Measurements from ENCODE around the gene VARS1. TPM values are rescaled to one million over a fixed set of nuclear protein-coding genes. Genes with fewer than 3 reads are reported as not detected.
"Not testable (repeated sequence)": the region's sequence is repeated elsewhere in the genome, so short reads cannot be mapped to it uniquely, and the experiment has no call there.

Gene VARS1
- 39.7 and 43.2 TPM in 2 replicates for polyA plus RNA-seq (2013)

- DNase-seq, result peak; percentile 94 to 95
- H3K27me3 ChIP-seq (ENCODE audit: insufficient read depth, low read length), result no peaks in the 10 kb centered on the region
- peak within 1 kb of the TSS; percentile 99 for H2BK5ac ChIP-seq (ENCODE audit: low read depth, low read length, poor library complexity)
- peak within 1 kb of the TSS; percentile 99 for H4K91ac ChIP-seq (ENCODE audit: low read depth, low read length)
- peak within 1 kb of the TSS; percentile 93 for H3K4ac ChIP-seq (ENCODE audit: low read depth, low read length)
- H3K4me1 ChIP-seq (ENCODE audit: control insufficient read depth in 1 of 2, insufficient read depth in 2 of 2, low read length in 2 of 2), result peaks cover 5 to 9% of the 10 kb centered on the region in 2 experiments
- no peak within 1 kb of the TSS for H3K23ac ChIP-seq (ENCODE audit: low read length)
- H3K79me2 ChIP-seq (ENCODE audit: control insufficient read depth, insufficient read depth, low read length, poor library complexity), result peaks cover 13% of the 10 kb centered on the region
- peak within 1 kb of the TSS; percentile 97 for H3K4me2 ChIP-seq (ENCODE audit: low read length)
- H3K9ac ChIP-seq (ENCODE audit: low read length), result peak within 1 kb of the TSS; percentile 91
- peak within 1 kb of the TSS; percentile 98 for H3K18ac ChIP-seq (ENCODE audit: low read length)
- no peaks in the 10 kb centered on the region for H3K9me3 ChIP-seq (ENCODE audit: insufficient read depth, low read depth, low read length)
- peaks cover 16 to 19% of the 10 kb centered on the region in 2 experiments for H3K36me3 ChIP-seq (ENCODE audit: control insufficient read depth in 1 of 2, insufficient read depth in 2 of 2, low read length in 2 of 2)
- H4K12ac ChIP-seq (ENCODE audit: low read depth, low read length), result peak within 1 kb of the TSS; percentile 90
- H3K27ac ChIP-seq (ENCODE audit: low read depth, low read length), result peak within 1 kb of the TSS; percentile 96
- no peak within 1 kb of the TSS for H2BK12ac ChIP-seq (ENCODE audit: low read length)
- peaks cover 12% of the 10 kb centered on the region for H3K79me1 ChIP-seq (ENCODE audit: low read length)
- peak within 1 kb of the TSS; percentile 99 for H3K14ac ChIP-seq (ENCODE audit: low read length)
- H3K4me3 ChIP-seq (ENCODE audit: low read depth, low read length), result peak within 1 kb of the TSS; percentile 85
- H2AK5ac ChIP-seq (ENCODE audit: low read length), result peak within 1 kb of the TSS; percentile 75
- H2BK120ac ChIP-seq (ENCODE audit: insufficient read depth, low read length, poor library complexity), result peak within 1 kb of the TSS; percentile 97
- peak within 1 kb of the TSS; percentile 98 for H2AFZ ChIP-seq (ENCODE audit: insufficient read depth, low read length, poor library complexity)
- peak within 1 kb of the TSS; percentile 98 for H4K8ac ChIP-seq (ENCODE audit: low read depth, low read length)
- no CpG with 5 or more reads among the region's 75 CpGs for WGBS (ENCODE audit: extremely low coverage, insufficient coverage, insufficient read length)
These were observed at the start of gene VARS1 for GRCh38 chr6:31795616-31796298. Gene VARS1 (minus strand): TSS chr6:31795752. CDS start chr6:31795217, 535 bp downstream.

GRCh38 chr6:31844507-31844906 is 49.0 kb upstream of the VARS1 start:
- Histone ChIP-seq H3K9ac (ENCODE audit: low read length) (no peak overlapping the region), H3K18ac (ENCODE audit: low read length) (no peak overlapping the region), H4K12ac (ENCODE audit: low read depth, low read length) (no peak overlapping the region), H3K14ac (ENCODE audit: low read length) (no peak overlapping the region), H2AFZ (ENCODE audit: insufficient read depth, low read length, poor library complexity) (no peak overlapping the region), H4K91ac (ENCODE audit: low read depth, low read length) (no peak overlapping the region), H3K36me3 (ENCODE audit: control insufficient read depth in 1 of 2, insufficient read depth in 2 of 2, low read length in 2 of 2) (peaks cover 19 to 21% of the 10 kb centered on the region in 2 experiments), H3K23ac (ENCODE audit: low read length) (no peak overlapping the region), H3K4me1 (ENCODE audit: control insufficient read depth in 1 of 2, insufficient read depth in 2 of 2, low read length in 2 of 2) (peaks cover 0 to 2% of the 10 kb centered on the region in 2 experiments), H3K27ac (ENCODE audit: low read depth, low read length) (no peak overlapping the region), H3K4me3 (ENCODE audit: low read depth, low read length) (no peak overlapping the region), H2BK120ac (ENCODE audit: insufficient read depth, low read length, poor library complexity) (no peak overlapping the region), H2BK5ac (ENCODE audit: low read depth, low read length, poor library complexity) (no peak overlapping the region), H2BK12ac (ENCODE audit: low read length) (no peak overlapping the region), H3K79me2 (ENCODE audit: control insufficient read depth, insufficient read depth, low read length, poor library complexity) (no peaks in the 10 kb centered on the region), H3K79me1 (ENCODE audit: low read length) (no peaks in the 10 kb centered on the region), H3K4me2 (ENCODE audit: low read length) (no peak overlapping the region), H3K4ac (ENCODE audit: low read depth, low read length) (no peak overlapping the region), H2AK5ac (ENCODE audit: low read length) (no peak overlapping the region), H3K27me3 (ENCODE audit: insufficient read depth, low read length) (no peaks in the 10 kb centered on the region), H4K8ac (ENCODE audit: low read depth, low read length) (no peak overlapping the region), H3K9me3 (ENCODE audit: insufficient read depth, low read depth, low read length) (no peaks in the 10 kb centered on the region)
- DNase-seq, result no peak
- no CpG with 5 or more reads among the region's 3 CpGs for WGBS (ENCODE audit: extremely low coverage, insufficient coverage, insufficient read length)

GRCh38 chr6:31842053-31842452 is 46.5 kb upstream of the VARS1 start:
- H3K4me1 ChIP-seq (ENCODE audit: control insufficient read depth in 1 of 2, insufficient read depth in 2 of 2, low read length in 2 of 2), result peaks cover 7 to 9% of the 10 kb centered on the region in 2 experiments
- H3K9me3 ChIP-seq (ENCODE audit: insufficient read depth, low read depth, low read length), result no peaks in the 10 kb centered on the region
- no peak for DNase-seq
- H2AFZ ChIP-seq (ENCODE audit: insufficient read depth, low read length, poor library complexity), result no peak overlapping the region
- H3K14ac ChIP-seq (ENCODE audit: low read length), result no peak overlapping the region
- H2BK12ac ChIP-seq (ENCODE audit: low read length), result no peak overlapping the region
- H3K23ac ChIP-seq (ENCODE audit: low read length), result no peak overlapping the region
- no peak overlapping the region for H3K18ac ChIP-seq (ENCODE audit: low read length)
- H4K12ac ChIP-seq (ENCODE audit: low read depth, low read length), result no peak overlapping the region
- no CpG with 5 or more reads among the region's 9 CpGs for WGBS (ENCODE audit: extremely low coverage, insufficient coverage, insufficient read length)
- no peak overlapping the region for H3K27ac ChIP-seq (ENCODE audit: low read depth, low read length)
- H3K36me3 ChIP-seq (ENCODE audit: control insufficient read depth in 1 of 2, insufficient read depth in 2 of 2, low read length in 2 of 2), result peaks cover 36 to 45% of the 10 kb centered on the region in 2 experiments
- no peak overlapping the region for H3K4me3 ChIP-seq (ENCODE audit: low read depth, low read length)
- no peaks in the 10 kb centered on the region for H3K79me1 ChIP-seq (ENCODE audit: low read length)
- H3K9ac ChIP-seq (ENCODE audit: low read length), result no peak overlapping the region
- no peak overlapping the region for H2BK120ac ChIP-seq (ENCODE audit: insufficient read depth, low read length, poor library complexity)
- no peaks in the 10 kb centered on the region for H3K27me3 ChIP-seq (ENCODE audit: insufficient read depth, low read length)
- H2AK5ac ChIP-seq (ENCODE audit: low read length), result no peak overlapping the region
- no peak overlapping the region for H3K4me2 ChIP-seq (ENCODE audit: low read length)
- H2BK5ac ChIP-seq (ENCODE audit: low read depth, low read length, poor library complexity), result no peak overlapping the region
- H4K8ac ChIP-seq (ENCODE audit: low read depth, low read length), result no peak overlapping the region
- H3K79me2 ChIP-seq (ENCODE audit: control insufficient read depth, insufficient read depth, low read length, poor library complexity), result peaks cover 2% of the 10 kb centered on the region
- H4K91ac ChIP-seq (ENCODE audit: low read depth, low read length), result no peak overlapping the region
- H3K4ac ChIP-seq (ENCODE audit: low read depth, low read length), result no peak overlapping the region

- WGBS (ENCODE audit: extremely low coverage, insufficient coverage, insufficient read length), result no CpG with 5 or more reads among the region's 8 CpGs
- DNase-seq; H4K8ac ChIP-seq (ENCODE audit: low read depth, low read length); H3K14ac ChIP-seq (ENCODE audit: low read length); H3K9ac ChIP-seq (ENCODE audit: low read length); H2BK5ac ChIP-seq (ENCODE audit: low read depth, low read length, poor library complexity); H3K27me3 ChIP-seq (ENCODE audit: insufficient read depth, low read length); H2AFZ ChIP-seq (ENCODE audit: insufficient read depth, low read length, poor library complexity); H4K91ac ChIP-seq (ENCODE audit: low read depth, low read length); H2BK12ac ChIP-seq (ENCODE audit: low read length); H3K4me2 ChIP-seq (ENCODE audit: low read length); H3K4me3 ChIP-seq (ENCODE audit: low read depth, low read length); H3K23ac ChIP-seq (ENCODE audit: low read length); H4K12ac ChIP-seq (ENCODE audit: low read depth, low read length); H3K9me3 ChIP-seq (ENCODE audit: insufficient read depth, low read depth, low read length); H3K18ac ChIP-seq (ENCODE audit: low read length); H3K27ac ChIP-seq (ENCODE audit: low read depth, low read length); H3K4ac ChIP-seq (ENCODE audit: low read depth, low read length); H2BK120ac ChIP-seq (ENCODE audit: insufficient read depth, low read length, poor library complexity); H2AK5ac ChIP-seq (ENCODE audit: low read length): not testable (repeated sequence)
- Histone ChIP-seq H3K36me3 (ENCODE audit: control insufficient read depth in 1 of 2, insufficient read depth in 2 of 2, low read length in 2 of 2) (peaks cover 36 to 52% of the 10 kb centered on the region in 2 experiments), H3K79me2 (ENCODE audit: control insufficient read depth, insufficient read depth, low read length, poor library complexity) (peaks cover 18% of the 10 kb centered on the region), H3K4me1 (ENCODE audit: control insufficient read depth in 1 of 2, insufficient read depth in 2 of 2, low read length in 2 of 2) (peaks cover 11 to 17% of the 10 kb centered on the region in 2 experiments), H3K79me1 (ENCODE audit: low read length) (peaks cover 13% of the 10 kb centered on the region)
These were observed 44.2 kb upstream of the VARS1 start for GRCh38 chr6:31839779-31840126.

Data from trophoblast cell (in vitro differentiated cells and primary cell).